HG03457 (cell line): Measurements from ENCODE around the gene ATRX.
"Not testable (repeated sequence)": the region's sequence is repeated elsewhere in the genome, so short reads cannot be mapped to it uniquely, and the experiment has no call there.

Source experiments
- ATAC-seq: cut with Tn5 transposase; IDR thresholded peaks from one replicate; pipeline ENCODE4 v1.9.1; 2021; ENCODE audit warnings: moderate number of reproducible peaks; ENCODE audit not compliant: unreplicated experiment

ATRX gene

GRCh38 chrX:77785486-77786364 is at the start of gene ATRX:
Gene ATRX (minus strand): TSS chrX:77786216. CDS start chrX:77786001, 215 bp downstream.
- peak; percentile 86 for ATAC-seq

GRCh38 chrX:77831544-77831943 is 45.5 kb upstream of the ATRX start:
- not testable (repeated sequence) for ATAC-seq

GRCh38 chrX:77821989-77822388 is 36.0 kb upstream of the ATRX start:
- ATAC-seq, result not testable (repeated sequence)

- no peak for ATAC-seq
Observed at GRCh38 chrX:77820091-77820727, 34.2 kb upstream of the ATRX start.

- ATAC-seq, result no peak
Observed at GRCh38 chrX:77814210-77814609, 28.2 kb upstream of the ATRX start.

GRCh38 chrX:77802201-77802600 is 16.2 kb upstream of the ATRX start:
- ATAC-seq, result no peak

GRCh38 chrX:77795124-77795523 is 9.1 kb upstream of the ATRX start:
- no peak for ATAC-seq

- no peak for ATAC-seq
Observed at GRCh38 chrX:77793946-77794345, 7.9 kb upstream of the ATRX start.

- no peak for ATAC-seq
Observed at GRCh38 chrX:77788050-77788449, 2.0 kb upstream of the ATRX start.

GRCh38 chrX:77786365-77786680 is 307 bp upstream of the ATRX start:
- ATAC-seq, result peak; percentile 8

- no peak for ATAC-seq
Observed at GRCh38 chrX:77779695-77780094, 6.3 kb downstream of the ATRX start.

- ATAC-seq, result no peak
Observed at GRCh38 chrX:77776659-77777058, 9.4 kb downstream of the ATRX start.

GRCh38 chrX:77771601-77772000 is 14.4 kb downstream of the ATRX start:
- no peak for ATAC-seq

- no peak for ATAC-seq
Observed at GRCh38 chrX:77768787-77769186, 17.2 kb downstream of the ATRX start.

GRCh38 chrX:77766212-77766611 is 19.8 kb downstream of the ATRX start:
- ATAC-seq, result not testable (repeated sequence)

- ATAC-seq, result no peak
Observed at GRCh38 chrX:77755561-77755960, 30.5 kb downstream of the ATRX start.

GRCh38 chrX:77753942-77754341 is 32.1 kb downstream of the ATRX start:
- ATAC-seq, result not testable (repeated sequence)

GRCh38 chrX:77749695-77750094 is 36.3 kb downstream of the ATRX start:
- no peak for ATAC-seq

GRCh38 chrX:77743720-77744119 is 42.3 kb downstream of the ATRX start:
- ATAC-seq, result no peak

- no peak for ATAC-seq
Observed at GRCh38 chrX:77742788-77743476, 43.1 kb downstream of the ATRX start.

- ATAC-seq, result no peak
Observed at GRCh38 chrX:77740376-77740905, 45.6 kb downstream of the ATRX start.

- ATAC-seq, result no peak
Observed at GRCh38 chrX:77733342-77733741, 52.7 kb downstream of the ATRX start.
